K562 (cell line): Measurements from ENCODE around the gene CHURC1. TPM values are rescaled to one million over a fixed set of nuclear protein-coding genes. Genes with fewer than 3 reads are reported as not detected.

Experiments used
- ATAC-seq: fragments of 200-7000 bp; cut with Tn5 transposase; 3 replicates; pipeline ENCODE4 v1.9.1; 2020; ENCODE audit warnings: moderate library complexity
- BruUV-seq: library from RNA; stranded (reverse); fragments of 400-500 nt; replicated peaks from 2 replicates; lab custom pipeline; 2021; lab: Mats Ljungman, UMichigan
- CTCF ChIA-PET: fragments of 300-600 bp; formaldehyde crosslinking; extraction: SDS; loops from one replicate; lab custom pipeline; 2021; ENCODE audit warnings: low intra/inter-chr PET ratio; lab: Yijun Ruan, JAX
- POLR2A ChIA-PET: fragments of 300-600, 350-650 bp; sonication (Branson Sonifier 250); formaldehyde crosslinking; extraction: SDS; loops from one replicate; lab custom pipeline; 2021; ENCODE audit warnings: antibody characterized with exemption, inconsistent platforms; lab: Yijun Ruan, JAX
- DNase-seq, 4 experiments: peaks; one replicate each; pipeline versions ENCODE4 v3.0.0 to v3.0.0-alpha.2; 2011 to 2018; ENCODE audit warnings: low spot score in 3 of 4, mixed read lengths in 3 of 4; ENCODE audit errors: extremely low read depth in 1 of 4
- FAIRE-seq: peaks from 2 replicates; lab custom pipeline; 2011; peaks lifted over from hg19 to GRCh38; lab: Jason Lieb, UNC
- H2AFZ ChIP-seq: 2 replicates; pipeline ENCODE4 v1.6.0; 2011; ENCODE audit warnings: low read depth, low read length, control low read depth, inconsistent platforms
- H3K27ac ChIP-seq: fragments of 200-600 bp; 3 replicates; pipeline ENCODE4 v1.8.0; 2011; ENCODE audit warnings: low read depth, mild to moderate bottlenecking, control low read depth, inconsistent platforms, low read length, moderate library complexity, mixed read lengths; ENCODE audit errors: extremely low read depth
- H3K27me3 ChIP-seq, 2 experiments: fragments of 300-600 bp in 1 of 2; 2 replicates in 1 of 2; 3 replicates in 1 of 2; pipeline versions ENCODE4 v1.6.0 to v1.8.0; 2011; ENCODE audit warnings: inconsistent platforms in 2 of 2, low read length in 2 of 2, mild to moderate bottlenecking in 1 of 2, mixed read lengths in 1 of 2, moderate library complexity in 1 of 2; ENCODE audit not compliant: control insufficient read depth in 2 of 2, insufficient read depth in 2 of 2
- H3K36me3 ChIP-seq: fragments of 300-600 bp; 3 replicates; pipeline ENCODE4 v1.8.0; 2011; ENCODE audit warnings: mild to moderate bottlenecking, low read length, inconsistent platforms; ENCODE audit not compliant: control insufficient read depth, insufficient read depth
- H3K4me1 ChIP-seq, 2 experiments: fragments of 200-600 bp in 1 of 2; replicated peaks in 1 of 2; 2 replicates in 1 of 2; 3 replicates in 1 of 2; pipeline versions ENCODE4 v1.5.1 to v1.8.0; 2011; ENCODE audit warnings: inconsistent platforms in 2 of 2, low read length in 2 of 2, mild to moderate bottlenecking in 1 of 2, mixed read lengths in 1 of 2, moderate library complexity in 1 of 2; ENCODE audit not compliant: control insufficient read depth in 2 of 2, insufficient read depth in 2 of 2
- H3K4me2 ChIP-seq: 2 replicates; pipeline ENCODE4 v1.6.1; 2011; ENCODE audit warnings: low read length, control low read depth, inconsistent platforms, mixed read lengths; ENCODE audit not compliant: insufficient read depth
- H3K4me3 ChIP-seq: fragments of 200-600 bp; sonication (generic), shearing (Covaris generic); 2 replicates; pipeline ENCODE4 v1.5.1; 2016; ENCODE audit warnings: control low read depth, inconsistent platforms
- H3K79me2 ChIP-seq: fragments of 200-600 bp; 3 replicates; pipeline ENCODE4 v1.8.0; 2011; ENCODE audit warnings: low read length, inconsistent platforms; ENCODE audit not compliant: control insufficient read depth, insufficient read depth
- H3K9ac ChIP-seq, 2 experiments: 2 replicates each; pipeline versions ENCODE4 v1.6.0 to v1.6.1; 2011; ENCODE audit warnings: low read depth in 2 of 2, low read length in 2 of 2, control low read depth in 1 of 2, inconsistent platforms in 1 of 2, mild to moderate bottlenecking in 1 of 2, mixed read lengths in 1 of 2; ENCODE audit not compliant: insufficient read depth in 1 of 2
- H3K9me1 ChIP-seq: one replicate; pipeline ENCODE4 v1.6.0; 2011; ENCODE audit warnings: inconsistent platforms, mild to moderate bottlenecking, low read length, moderate library complexity; ENCODE audit not compliant: control insufficient read depth, insufficient read depth
- H3K9me3 ChIP-seq: replicated peaks from 2 replicates; pipeline ENCODE4 v1.5.1; 2011; ENCODE audit warnings: low read depth, low read length, inconsistent platforms; ENCODE audit not compliant: control insufficient read depth, insufficient read depth
- H4K20me1 ChIP-seq: replicated peaks from 2 replicates; pipeline ENCODE4 v1.6.1; 2011; ENCODE audit warnings: low read length, inconsistent platforms, mixed read lengths; ENCODE audit not compliant: control insufficient read depth, insufficient read depth
- CC2D1A ChIP-seq: fragments of 450-650 bp; IDR thresholded peaks from 2 replicates; pipeline ENCODE4 v1.6.1; 2017; ENCODE audit warnings: mild to moderate bottlenecking
- NFATC3 ChIP-seq: fragments of 450-650 bp; IDR thresholded peaks from 2 replicates; pipeline ENCODE4 v1.6.1; 2017; ENCODE audit warnings: mild to moderate bottlenecking
- ZFP36 ChIP-seq: fragments of 150-350 bp; IDR thresholded peaks from 2 replicates; pipeline ENCODE4 v1.6.1; 2018; ENCODE audit warnings: low read length, low read depth; ENCODE audit not compliant: partially characterized antibody
- WGBS: fragments of 100-300 bp; shearing (Covaris generic); methylation state at CpG from one replicate; pipeline ENCODE4 v1.1.6; 2016; ENCODE audit warnings: low coverage, mixed read lengths; ENCODE audit not compliant: insufficient coverage; ENCODE audit errors: missing lambda C conversion rate; 5-methylcytosine and 5-hydroxymethylcytosine counted together
- in situ Hi-C: fragments of 300-500 bp; cut with MboI; formaldehyde crosslinking; loops from 4 replicates; pipeline ENCODE4 v1.15.0; 2018; ENCODE audit warnings: inconsistent platforms, mixed read lengths
- intact Hi-C: fragments of 100-400 bp; cut with micrococcal nuclease; formaldehyde crosslinking; loops from 2 replicates; pipeline ENCODE4 v1.14.2; 2022
- polyA plus RNA-seq, 8 experiments: library from polyadenylated mRNA; depleted of rRNA in 4 of 8; stranded (reverse) in 5 of 8; unstranded in 3 of 8; fragments of >200 nt; fragmentation: Nextera tagmentation in 2 of 8; fragmentation: Illumina TruSeq in 1 of 8; extraction: Ambion mirVana in 2 of 8; extraction: Trizol in 1 of 8; gene quantifications; 2 replicates each; pipeline versions ENCODE4 v1.2.1 to v1.2.3, GENCODE V29; 2011 to 2014; ENCODE audit warnings: inconsistent platforms in 1 of 8, missing spikeins in 1 of 8
- total RNA-seq, 7 experiments: library from RNA; depleted of rRNA in 6 of 7; stranded (reverse); fragments of >200 nt in 6 of 7; fragmentation: Illumina TruSeq in 2 of 7; extraction: Trizol in 2 of 7; gene quantifications; 2 replicates each; pipeline versions ENCODE4 v1.2.1 to v1.2.3, GENCODE V29; 2011 to 2021; ENCODE audit warnings: low replicate concordance in 1 of 7
- TF ChIP-seq, protein P1 (sequence below): fragments of 450-650 bp; IDR thresholded peaks from 2 replicates; pipeline ENCODE4 v1.6.1; 2016
- TF ChIP-seq, protein P2 (sequence below): IDR thresholded peaks from 2 replicates; pipeline ENCODE4 v1.6.1; 2012; ENCODE audit warnings: low read depth, low read length, improper control_type of control experiment, borderline replicate concordance

The CHURC1 gene
- total and polyA plus RNA-seq, 9 of the 15 experiments (the other 6 are each of a cell fraction or from before 2014, with no cell fraction given) = 27.3 to 239 (median 45.6) TPM

DNA sequence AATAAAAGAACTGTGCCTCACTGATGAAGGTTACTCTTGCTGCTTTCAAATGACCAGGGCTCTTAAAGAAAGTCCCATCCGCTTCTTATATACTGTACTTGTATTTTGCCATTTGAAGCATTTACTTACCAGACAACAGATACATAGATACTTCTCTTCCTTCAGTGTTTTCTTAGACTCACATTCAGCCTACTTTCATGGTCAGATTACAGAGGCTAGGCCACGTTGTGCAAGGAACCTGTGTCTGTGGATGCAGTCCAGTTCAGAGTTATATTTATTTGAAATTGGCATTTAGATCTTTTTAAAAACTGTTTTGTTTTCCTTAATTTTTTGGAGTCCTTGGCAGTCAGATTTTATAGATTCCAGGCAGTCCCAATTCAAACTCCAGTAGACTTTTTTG lies 6.2 kb downstream of the CHURC1 start:
- Histone ChIP-seq H3K79me2 (peaks cover 18% of the 10 kb centered on the region), H3K27me3 (no peaks in the 10 kb centered on the region), H4K20me1 (no peaks in the 10 kb centered on the region), H3K4me3 (no peak overlapping the region), H3K4me2 (no peak overlapping the region), H2AFZ (no peak overlapping the region), H3K27ac (no peak overlapping the region), H3K9me3 (no peaks in the 10 kb centered on the region; the same call in 1 of the 2 replicates), H3K9me1 (no peaks in the 10 kb centered on the region), H3K9ac (no peak overlapping the region), H3K4me1 (no peaks in the 10 kb centered on the region; a peak in 1 of 5 replicates), H3K36me3 (peaks cover 27% of the 10 kb centered on the region; the same call in 2 of the 3 replicates)
- POLR2A ChIA-PET = no interaction called here
- TF ChIP-seq, protein P1, sequence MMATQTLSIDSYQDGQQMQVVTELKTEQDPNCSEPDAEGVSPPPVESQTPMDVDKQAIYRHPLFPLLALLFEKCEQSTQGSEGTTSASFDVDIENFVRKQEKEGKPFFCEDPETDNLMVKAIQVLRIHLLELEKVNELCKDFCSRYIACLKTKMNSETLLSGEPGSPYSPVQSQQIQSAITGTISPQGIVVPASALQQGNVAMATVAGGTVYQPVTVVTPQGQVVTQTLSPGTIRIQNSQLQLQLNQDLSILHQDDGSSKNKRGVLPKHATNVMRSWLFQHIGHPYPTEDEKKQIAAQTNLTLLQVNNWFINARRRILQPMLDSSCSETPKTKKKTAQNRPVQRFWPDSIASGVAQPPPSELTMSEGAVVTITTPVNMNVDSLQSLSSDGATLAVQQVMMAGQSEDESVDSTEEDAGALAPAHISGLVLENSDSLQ = no peak
- TF ChIP-seq, protein P2, sequence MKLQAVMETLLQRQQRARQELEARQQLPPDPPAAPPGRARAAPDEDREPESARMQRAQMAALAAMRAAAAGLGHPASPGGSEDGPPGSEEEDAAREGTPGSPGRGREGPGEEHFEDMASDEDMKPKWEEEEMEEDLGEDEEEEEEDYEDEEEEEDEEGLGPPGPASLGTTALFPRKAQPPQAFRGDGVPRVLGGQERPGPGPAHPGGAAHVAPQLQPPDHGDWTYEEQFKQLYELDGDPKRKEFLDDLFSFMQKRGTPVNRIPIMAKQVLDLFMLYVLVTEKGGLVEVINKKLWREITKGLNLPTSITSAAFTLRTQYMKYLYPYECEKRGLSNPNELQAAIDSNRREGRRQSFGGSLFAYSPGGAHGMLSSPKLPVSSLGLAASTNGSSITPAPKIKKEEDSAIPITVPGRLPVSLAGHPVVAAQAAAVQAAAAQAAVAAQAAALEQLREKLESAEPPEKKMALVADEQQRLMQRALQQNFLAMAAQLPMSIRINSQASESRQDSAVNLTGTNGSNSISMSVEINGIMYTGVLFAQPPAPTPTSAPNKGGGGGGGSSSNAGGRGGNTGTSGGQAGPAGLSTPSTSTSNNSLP = no peak
- TF ChIP-seq ZFP36 (no peak), NFATC3 (no peak), CC2D1A (no peak)
- BruUV-seq = no TSS peak
- intact Hi-C loops = no loop called here
- no peak for ATAC-seq
- WGBS = 63% methylated on average over 2 of the region's 2 CpGs
- CTCF ChIA-PET = no interaction called here
- no peak for DNase-seq
- in situ Hi-C loops = no loop called here
- FAIRE-seq = no peak
